Tibial nerve (tissue), 4 donors: ENCODE results near the gene DCTD.

Experiments
- EP300 ChIP-seq, 2 donors: sonication (generic); formaldehyde crosslinking; IDR thresholded peaks; one replicate each; pipeline ENCODE4 v1.6.1; 2017; ENCODE audit warnings: antibody characterized with exemption in 2 of 2, mild to moderate bottlenecking in 1 of 2
- POLR2A ChIP-seq, 2 donors: fragments of 450-650 bp; IDR thresholded peaks; one replicate each; pipeline ENCODE4 v1.6.1; 2017; ENCODE audit warnings: antibody characterized with exemption in 2 of 2, mild to moderate bottlenecking in 2 of 2, moderate library complexity in 2 of 2
- TF ChIP-seq, protein P1 (sequence below), 5 experiments: fragments of 200-600 bp in 3 of 5; fragments of 450-650 bp in 2 of 5; sonication (generic) in 3 of 5; IDR thresholded peaks; one replicate each; pipeline ENCODE4 v1.5.1; 2016 to 2019; ENCODE audit warnings: antibody characterized with exemption in 5 of 5, mild to moderate bottlenecking in 3 of 5, moderate library complexity in 2 of 5

DNA sequence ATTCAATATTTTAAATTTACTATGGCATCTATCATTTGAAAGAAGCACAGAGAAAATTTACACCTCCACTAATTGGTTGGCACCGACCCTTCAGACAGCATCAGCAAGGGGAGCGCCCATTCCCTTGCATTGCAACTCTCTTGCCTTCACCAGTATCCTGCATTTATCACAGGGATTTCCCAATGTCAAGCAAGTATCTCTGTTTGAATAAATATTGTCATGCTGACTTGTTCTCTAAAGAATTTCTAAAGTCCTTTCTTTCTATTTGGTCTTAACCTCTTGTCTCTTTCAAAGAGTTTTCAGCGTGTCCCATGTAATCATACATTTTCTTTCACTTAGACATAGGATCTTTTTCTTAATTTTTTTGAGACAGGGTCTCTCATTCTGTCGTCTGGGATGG, 10.4 kb downstream of the DCTD start:
- TF ChIP-seq, protein P1, sequence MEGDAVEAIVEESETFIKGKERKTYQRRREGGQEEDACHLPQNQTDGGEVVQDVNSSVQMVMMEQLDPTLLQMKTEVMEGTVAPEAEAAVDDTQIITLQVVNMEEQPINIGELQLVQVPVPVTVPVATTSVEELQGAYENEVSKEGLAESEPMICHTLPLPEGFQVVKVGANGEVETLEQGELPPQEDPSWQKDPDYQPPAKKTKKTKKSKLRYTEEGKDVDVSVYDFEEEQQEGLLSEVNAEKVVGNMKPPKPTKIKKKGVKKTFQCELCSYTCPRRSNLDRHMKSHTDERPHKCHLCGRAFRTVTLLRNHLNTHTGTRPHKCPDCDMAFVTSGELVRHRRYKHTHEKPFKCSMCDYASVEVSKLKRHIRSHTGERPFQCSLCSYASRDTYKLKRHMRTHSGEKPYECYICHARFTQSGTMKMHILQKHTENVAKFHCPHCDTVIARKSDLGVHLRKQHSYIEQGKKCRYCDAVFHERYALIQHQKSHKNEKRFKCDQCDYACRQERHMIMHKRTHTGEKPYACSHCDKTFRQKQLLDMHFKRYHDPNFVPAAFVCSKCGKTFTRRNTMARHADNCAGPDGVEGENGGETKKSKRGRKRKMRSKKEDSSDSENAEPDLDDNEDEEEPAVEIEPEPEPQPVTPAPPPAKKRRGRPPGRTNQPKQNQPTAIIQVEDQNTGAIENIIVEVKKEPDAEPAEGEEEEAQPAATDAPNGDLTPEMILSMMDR (IDR thresholded peaks at IDR 0.05) = no peak
- TF ChIP-seq EP300 (IDR thresholded peaks at IDR 0.05) (no peak), POLR2A (IDR thresholded peaks at IDR 0.05) (no peak)
